ENCODE measurements around the gene RB1.

DNA sequence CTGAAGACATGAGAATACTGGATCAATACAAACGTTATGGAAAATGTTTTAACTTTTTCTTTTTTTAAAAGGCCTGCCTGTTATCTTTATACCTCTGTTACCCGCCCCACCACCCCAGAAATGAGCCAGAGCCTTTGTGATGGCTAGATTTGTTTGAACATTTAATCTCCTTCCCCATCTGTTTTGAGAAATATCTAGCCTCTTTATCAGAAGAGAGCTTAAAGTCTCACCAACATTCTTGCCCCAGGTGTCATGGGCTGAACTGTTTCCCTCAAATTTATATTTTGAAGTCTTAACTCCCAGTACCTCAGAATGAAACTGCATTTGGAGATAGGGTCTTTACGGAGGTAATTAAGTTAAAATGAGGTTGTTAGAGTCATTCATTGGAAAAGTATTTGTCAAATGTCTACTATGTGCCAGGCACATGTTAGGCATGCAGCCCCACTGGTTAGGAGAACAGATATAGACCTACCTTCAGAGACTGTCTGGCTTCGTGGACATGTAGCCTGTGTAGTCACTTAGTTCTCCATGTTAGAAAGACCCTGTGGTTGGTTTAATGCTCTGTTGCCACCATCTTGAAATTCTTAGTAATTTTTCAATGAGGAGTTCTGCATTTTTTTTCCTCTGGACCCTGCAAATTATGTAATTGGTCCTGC lies 6.3 kb upstream of the RB1 start:
- no peak for TF ChIP-seq TAF1 (IDR thresholded peaks at IDR 0.05; ENCODE audit: low read depth, low read length)
- no peak for TF ChIP-seq POLR2A (IDR thresholded peaks at IDR 0.05; ENCODE audit: low read depth, low read length)
- TF ChIP-seq POLR2AphosphoS5 (IDR thresholded peaks at IDR 0.05; ENCODE audit: low read depth, low read length) = no peak
- TF ChIP-seq SPI1 (IDR thresholded peaks at IDR 0.05; ENCODE audit: low read depth, low read length) = no peak
- no peak for TF ChIP-seq PAX5 (IDR thresholded peaks at IDR 0.05; ENCODE audit: insufficient read depth, low read length, severe bottlenecking)
